HG03442 (cell line): ENCODE data around the gene VWA2.

Experiments
- ATAC-seq: cut with Tn5 transposase; IDR thresholded peaks from one replicate; pipeline ENCODE4 v1.9.1; 2021; ENCODE audit warnings: mild to moderate bottlenecking, moderate library complexity; ENCODE audit not compliant: unreplicated experiment

VWA2 gene

DNA sequence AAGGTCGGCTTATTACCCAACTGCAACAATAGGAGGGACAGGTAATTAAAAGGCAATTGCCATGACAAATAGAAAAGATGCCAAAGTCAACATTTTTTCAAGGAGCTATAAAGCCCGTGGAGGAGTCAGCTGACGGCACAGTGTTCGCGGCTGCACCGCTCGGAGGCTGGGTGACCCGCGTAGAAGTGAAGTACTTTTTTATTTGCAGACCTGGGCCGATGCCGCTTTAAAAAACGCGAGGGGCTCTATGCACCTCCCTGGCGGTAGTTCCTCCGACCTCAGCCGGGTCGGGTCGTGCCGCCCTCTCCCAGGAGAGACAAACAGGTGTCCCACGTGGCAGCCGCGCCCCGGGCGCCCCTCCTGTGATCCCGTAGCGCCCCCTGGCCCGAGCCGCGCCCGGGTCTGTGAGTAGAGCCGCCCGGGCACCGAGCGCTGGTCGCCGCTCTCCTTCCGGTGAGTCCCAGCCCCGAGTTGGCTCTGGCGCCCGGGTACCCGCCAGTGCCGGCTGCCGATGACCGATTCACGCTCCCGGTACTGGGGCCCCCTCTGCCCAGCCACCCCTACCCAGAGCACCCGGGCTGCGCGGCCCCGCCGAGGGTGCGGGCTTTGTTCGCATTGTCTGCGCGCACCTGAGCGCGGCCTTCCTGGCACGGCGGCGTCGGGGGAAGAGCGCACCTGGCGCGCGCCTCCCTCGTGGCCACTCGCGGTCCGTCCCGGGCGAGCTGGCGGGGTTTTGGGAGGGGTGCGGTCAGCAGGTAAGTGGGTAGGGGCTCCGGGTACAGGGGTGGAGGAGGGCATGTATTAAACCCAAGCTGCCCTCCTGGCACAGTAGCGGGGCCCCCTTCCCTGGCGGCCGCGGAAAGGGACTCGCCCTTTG is at the start of gene VWA2:
Gene VWA2 (plus strand): TSS at position 138 of the 877 bp plus-strand sequence. CDS start 9,460 bp downstream, outside the sequence.
- peak; percentile 53 for ATAC-seq

DNA sequence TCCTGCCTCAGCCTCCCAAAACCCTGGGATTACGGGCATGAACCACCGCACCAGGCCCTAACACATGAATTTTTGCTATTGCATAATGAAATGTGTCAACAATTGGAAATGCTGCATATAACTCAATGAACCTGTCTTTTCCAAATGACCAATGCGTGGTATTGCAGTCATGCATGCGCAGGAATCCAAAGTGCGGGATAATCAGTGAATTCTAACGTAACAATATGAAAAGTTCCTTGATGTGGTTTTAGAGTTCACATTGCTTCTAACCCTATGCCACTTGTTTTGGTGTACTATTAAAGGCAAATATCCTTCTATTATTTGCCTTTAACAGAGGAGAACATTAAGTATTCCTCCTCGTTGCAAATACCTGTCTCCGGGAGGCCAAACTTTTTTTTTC is 49.4 kb upstream of the VWA2 start:
- no peak for ATAC-seq

GRCh38 chr10:114195079-114195478 is 44.0 kb upstream of the VWA2 start:
- ATAC-seq: peak; percentile 99

DNA sequence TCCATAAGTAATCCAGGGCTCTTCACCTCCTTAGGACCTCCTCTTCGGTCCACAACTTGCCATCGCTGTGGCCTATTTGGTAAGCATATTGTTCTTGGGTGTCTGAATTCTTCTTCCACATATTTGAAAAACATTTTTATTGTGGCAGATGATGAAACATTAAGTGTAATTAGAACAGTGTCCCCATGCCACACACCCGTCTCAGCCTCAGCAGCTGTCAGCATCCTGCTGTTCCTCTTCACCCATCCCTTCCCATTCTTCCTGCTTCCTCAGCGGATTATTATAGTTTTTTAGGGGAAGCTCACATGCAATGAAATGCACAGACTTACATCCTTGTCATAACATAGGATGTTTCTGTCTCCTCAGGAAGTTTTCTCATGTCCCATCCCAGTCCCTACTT is 39.8 kb upstream of the VWA2 start:
- no peak for ATAC-seq

DNA sequence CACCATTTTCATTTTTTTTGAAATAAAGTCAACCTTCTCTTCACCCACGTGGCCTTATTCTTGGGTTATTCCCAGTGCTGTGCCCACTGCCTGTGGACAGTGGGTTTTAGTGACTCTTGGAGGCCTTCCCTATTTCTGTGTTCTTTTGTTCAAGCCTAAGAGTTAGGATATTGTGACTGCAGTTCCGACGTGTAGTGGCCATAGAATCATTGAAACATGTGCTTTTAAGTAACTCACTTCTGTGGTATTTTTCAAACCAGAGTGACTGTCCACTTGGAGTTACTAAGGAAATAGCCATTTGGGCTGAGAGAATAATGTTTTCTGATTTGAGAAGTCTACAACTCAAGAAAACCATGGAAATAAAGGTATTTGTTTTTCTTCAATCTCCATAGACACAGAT is 36.2 kb upstream of the VWA2 start:
- no peak for ATAC-seq

- ATAC-seq: no peak
Measured at GRCh38 chr10:114206902-114207301, 32.2 kb upstream of the VWA2 start.

DNA sequence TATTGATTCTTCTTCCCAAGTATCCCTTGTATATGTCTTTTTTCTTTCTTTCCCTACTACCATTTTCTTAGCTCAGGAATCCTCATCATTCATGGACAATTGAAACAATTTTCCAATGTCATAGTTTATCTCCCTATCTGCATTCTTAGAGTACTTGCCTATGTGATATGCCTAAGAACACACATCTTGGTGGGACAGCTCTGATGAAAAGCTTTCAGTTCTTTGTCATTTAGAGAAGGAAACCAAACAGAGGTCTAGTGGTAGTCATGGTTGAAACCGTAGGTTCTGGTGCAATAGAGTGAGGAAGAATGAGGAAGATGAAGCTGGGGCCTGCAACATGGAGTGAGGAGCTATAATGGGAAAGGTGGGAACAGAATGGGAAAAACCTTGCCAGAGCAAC is 31.7 kb upstream of the VWA2 start:
- ATAC-seq: no peak

GRCh38 chr10:114208351-114208750 is 30.7 kb upstream of the VWA2 start:
- no peak for ATAC-seq

- no peak for ATAC-seq
Measured at GRCh38 chr10:114212153-114212552, 26.9 kb upstream of the VWA2 start.

GRCh38 chr10:114215033-114215432 is 24.0 kb upstream of the VWA2 start:
- no peak for ATAC-seq

GRCh38 chr10:114220281-114220680 is 18.8 kb upstream of the VWA2 start:
- ATAC-seq: no peak

- no peak for ATAC-seq
Measured at GRCh38 chr10:114221235-114221634, 17.8 kb upstream of the VWA2 start.

DNA sequence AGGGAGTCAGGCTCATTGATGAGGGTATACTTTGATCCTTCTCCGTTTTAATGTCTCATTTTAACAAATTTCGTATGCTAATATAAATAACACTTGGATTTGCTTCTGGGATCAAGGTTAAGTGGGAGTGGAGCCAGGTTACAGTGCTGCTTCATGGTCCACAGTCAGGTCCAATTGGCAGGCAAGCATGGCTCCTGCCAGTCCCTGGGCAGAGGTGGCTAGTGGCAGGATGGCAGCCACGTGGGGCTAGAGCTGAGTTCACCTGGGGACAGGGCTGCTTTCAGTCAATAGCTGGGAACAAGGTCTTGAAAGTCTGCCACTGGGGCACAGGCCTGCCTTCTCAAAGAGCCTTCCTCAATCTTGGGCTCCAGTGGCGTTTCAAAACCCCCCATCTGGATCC is 16.0 kb upstream of the VWA2 start:
- no peak for ATAC-seq

- ATAC-seq: no peak
Measured at GRCh38 chr10:114228156-114228555, 10.9 kb upstream of the VWA2 start.

GRCh38 chr10:114232561-114233176 is 6.4 kb upstream of the VWA2 start:
- ATAC-seq: no peak

DNA sequence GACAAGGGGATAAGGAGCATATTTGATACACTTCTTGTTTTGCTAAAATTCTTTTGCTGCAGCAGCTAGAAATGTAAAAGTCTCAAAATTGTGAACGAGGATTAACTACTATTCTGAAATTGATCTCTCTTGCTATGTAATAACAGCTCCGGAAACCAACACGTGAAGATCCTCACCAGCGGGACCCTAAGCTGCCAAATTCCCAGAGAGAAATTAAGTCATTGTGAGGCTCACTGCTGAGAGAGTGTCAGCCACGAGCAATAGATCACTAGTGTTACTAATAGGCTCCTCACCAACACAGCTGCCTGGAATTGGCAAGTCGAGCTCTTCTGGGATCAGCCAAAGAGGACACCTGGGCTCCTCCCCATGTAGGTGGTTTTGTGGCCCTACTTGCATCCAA is 5.6 kb upstream of the VWA2 start:
- no peak for ATAC-seq

DNA sequence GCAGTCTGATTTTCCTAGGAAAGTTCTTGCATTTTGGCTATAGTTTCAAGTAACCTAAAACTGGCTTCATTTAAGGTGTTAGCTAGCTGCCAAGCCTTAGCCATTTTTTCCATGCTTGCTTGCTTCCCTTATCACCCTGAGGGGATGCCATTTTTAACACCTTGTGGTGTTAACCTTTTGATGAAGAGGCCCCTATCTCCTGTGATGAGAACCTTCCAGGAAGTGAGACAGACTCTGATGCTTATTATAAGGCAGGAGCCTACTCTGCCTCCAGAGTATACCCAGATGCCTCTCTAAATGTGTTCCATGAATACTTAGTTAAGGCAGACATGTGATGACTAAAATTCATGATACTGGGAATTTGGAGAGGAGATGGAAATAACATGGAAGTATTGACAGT is 4.9 kb upstream of the VWA2 start:
- no peak for ATAC-seq

GRCh38 chr10:114239994-114240345 is 916 bp downstream of the VWA2 start:
- no peak for ATAC-seq

DNA sequence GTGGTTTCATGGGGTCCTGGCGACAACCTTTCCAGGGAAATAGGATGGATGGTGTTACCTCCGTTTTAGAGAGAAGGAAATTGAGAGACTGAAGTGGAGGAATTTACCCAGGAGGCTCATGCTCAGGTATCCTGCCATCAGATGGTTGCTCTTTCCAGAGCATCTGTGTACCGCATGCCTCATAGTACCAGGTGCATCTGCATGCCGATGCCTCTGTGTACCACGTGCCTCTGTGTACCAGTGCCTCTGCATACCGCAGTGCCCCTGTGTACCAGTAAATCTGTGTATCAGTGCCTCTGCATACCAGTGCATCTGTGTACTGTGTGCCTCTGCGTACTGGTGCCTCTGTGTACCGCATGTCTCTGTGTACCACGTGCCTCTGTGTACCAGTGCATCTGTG is 3.2 kb downstream of the VWA2 start:
- ATAC-seq: no peak

- ATAC-seq: no peak
Measured at GRCh38 chr10:114243661-114244060, 4.6 kb downstream of the VWA2 start.

DNA sequence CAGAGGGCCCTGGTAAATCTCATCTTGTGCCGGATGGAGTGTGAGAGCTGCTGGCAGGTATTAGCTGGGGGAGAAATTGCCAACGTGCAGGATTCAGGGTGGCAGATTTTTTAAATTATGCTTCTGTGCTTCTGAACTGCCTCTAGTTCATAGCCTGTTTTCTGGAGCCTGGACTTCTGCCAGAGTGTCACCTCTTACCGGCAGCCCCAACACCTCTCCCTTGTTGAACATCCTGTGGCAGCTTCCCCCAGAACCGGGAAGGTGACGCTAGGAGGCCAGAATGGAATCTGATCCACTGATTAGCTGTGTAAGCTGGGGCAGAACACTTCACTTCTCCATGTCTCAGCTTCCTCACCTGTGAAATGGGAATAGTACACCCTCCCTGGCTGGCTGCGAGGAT is 5.1 kb downstream of the VWA2 start:
- no peak for ATAC-seq

GRCh38 chr10:114245121-114245791 is 6.2 kb downstream of the VWA2 start:
- no peak for ATAC-seq
